ACC112 (cell line): ENCODE results near the gene FAM180A.
"Not testable (repeated sequence)": the region's sequence is repeated elsewhere in the genome, so short reads cannot be mapped to it uniquely, and the experiment has no call there.

Experiments
- H2AFZ ChIP-seq: fragments of 200-600 bp; sonication (generic); one replicate; pipeline ENCODE4 v1.6.0; 2017; ENCODE audit warnings: antibody characterized with exemption, low read length; ENCODE audit not compliant: unreplicated experiment
- H3K27ac ChIP-seq: fragments of 200-600 bp; sonication (generic); 2 replicates; pipeline ENCODE4 v1.5.1; 2014; ENCODE audit warnings: low read depth, mild to moderate bottlenecking, antibody characterized with exemption, low read length, moderate library complexity
- H3K27me3 ChIP-seq: fragments of 200-600 bp; sonication (generic); 2 replicates; pipeline ENCODE4 v1.6.1; 2014; ENCODE audit warnings: mild to moderate bottlenecking, antibody characterized with exemption, low read length, moderate library complexity, mixed read lengths; ENCODE audit not compliant: insufficient read depth
- H3K36me3 ChIP-seq: fragments of 200-600 bp; sonication (generic); 2 replicates; pipeline ENCODE4 v1.6.1; 2016; ENCODE audit warnings: mild to moderate bottlenecking, antibody characterized with exemption, low read length, moderate library complexity, mixed read lengths; ENCODE audit not compliant: insufficient read depth
- H3K4me1 ChIP-seq: fragments of 200-600 bp; sonication (generic); one replicate; pipeline ENCODE4 v1.6.1; 2016; ENCODE audit warnings: low read length, mixed read lengths; ENCODE audit not compliant: insufficient read depth, unreplicated experiment, control insufficient read depth
- H3K4me3 ChIP-seq: fragments of 200-600 bp; sonication (generic); 2 replicates; pipeline ENCODE4 v1.5.1; 2014; ENCODE audit warnings: mild to moderate bottlenecking, low read depth, low read length
- H3K79me2 ChIP-seq: fragments of 200-600 bp; sonication (generic); one replicate; pipeline ENCODE4 v1.6.0; 2016; ENCODE audit warnings: low read length; ENCODE audit not compliant: control insufficient read depth, unreplicated experiment, insufficient read depth

The FAM180A gene

GRCh38 chr7:135706038-135706742 is 42.4 kb downstream of the FAM180A start:
- Histone ChIP-seq H2AFZ (no peak overlapping the region), H3K27ac (no peak overlapping the region), H3K27me3 (no peaks in the 10 kb centered on the region), H3K36me3 (no peaks in the 10 kb centered on the region), H3K4me1 (peaks cover 11% of the 10 kb centered on the region), H3K4me3 (no peak overlapping the region), H3K79me2 (no peaks in the 10 kb centered on the region)

- no peaks in the 10 kb centered on the region for H3K79me2 ChIP-seq
- H3K4me3 ChIP-seq: no peak overlapping the region
- H3K36me3 ChIP-seq: no peaks in the 10 kb centered on the region
- H3K27ac ChIP-seq: no peak overlapping the region
- no peak overlapping the region for H2AFZ ChIP-seq
- H3K4me1 ChIP-seq: peaks cover 8% of the 10 kb centered on the region
- H3K27me3 ChIP-seq: no peaks in the 10 kb centered on the region
Measured at GRCh38 chr7:135704698-135705097, 43.9 kb downstream of the FAM180A start.

GRCh38 chr7:135704074-135704473 is 44.5 kb downstream of the FAM180A start:
- no peak overlapping the region for H3K4me3 ChIP-seq
- H2AFZ ChIP-seq: no peak overlapping the region

GRCh38 chr7:135697276-135698049 is 51.1 kb downstream of the FAM180A start:
- Histone ChIP-seq H3K27ac (no peak overlapping the region), H3K4me3 (no peak overlapping the region), H3K36me3 (no peaks in the 10 kb centered on the region), H2AFZ (no peak overlapping the region), H3K4me1 (no peaks in the 10 kb centered on the region), H3K27me3 (no peaks in the 10 kb centered on the region), H3K79me2 (no peaks in the 10 kb centered on the region)

More at GRCh38 chr7:135704074-135704473, 44.5 kb downstream of the FAM180A start:
- no peaks in the 10 kb centered on the region for H3K79me2 ChIP-seq
- no peaks in the 10 kb centered on the region for H3K36me3 ChIP-seq
- H3K27ac ChIP-seq: no peak overlapping the region
- no peaks in the 10 kb centered on the region for H3K27me3 ChIP-seq
- peaks cover 8% of the 10 kb centered on the region for H3K4me1 ChIP-seq

- H3K36me3 ChIP-seq: no peaks in the 10 kb centered on the region
- no peak overlapping the region for H3K4me3 ChIP-seq
- no peak overlapping the region for H3K27ac ChIP-seq
- H3K79me2 ChIP-seq: no peaks in the 10 kb centered on the region
- H3K4me1 ChIP-seq: no peaks in the 10 kb centered on the region
- no peak overlapping the region for H2AFZ ChIP-seq
- no peaks in the 10 kb centered on the region for H3K27me3 ChIP-seq
Measured at GRCh38 chr7:135693558-135693957, 55.1 kb downstream of the FAM180A start.

- not testable (repeated sequence) for H3K27me3 ChIP-seq, H3K79me2 ChIP-seq, H3K4me3 ChIP-seq, H3K27ac ChIP-seq, H3K36me3 ChIP-seq, H3K4me1 ChIP-seq, H2AFZ ChIP-seq
Measured at GRCh38 chr7:135692606-135693005, 56.0 kb downstream of the FAM180A start.

GRCh38 chr7:135692055-135692454 is 56.6 kb downstream of the FAM180A start:
- no peaks in the 10 kb centered on the region for H3K4me1 ChIP-seq
- H3K4me3 ChIP-seq: no peak overlapping the region
- H3K27me3 ChIP-seq: no peaks in the 10 kb centered on the region
- no peak overlapping the region for H2AFZ ChIP-seq
- H3K36me3 ChIP-seq: no peaks in the 10 kb centered on the region
- H3K27ac ChIP-seq: no peak overlapping the region
- H3K79me2 ChIP-seq: no peaks in the 10 kb centered on the region

GRCh38 chr7:135690566-135690965 is 58.0 kb downstream of the FAM180A start:
- H3K27me3 ChIP-seq: no peaks in the 10 kb centered on the region
- H3K36me3 ChIP-seq: no peaks in the 10 kb centered on the region
- peaks cover under 1% of the 10 kb centered on the region for H3K4me1 ChIP-seq
- H3K27ac ChIP-seq: no peak overlapping the region
- no peak overlapping the region for H3K4me3 ChIP-seq
- H2AFZ ChIP-seq: no peak overlapping the region
- H3K79me2 ChIP-seq: no peaks in the 10 kb centered on the region

GRCh38 chr7:135687466-135687865 is 61.1 kb downstream of the FAM180A start:
- no peaks in the 10 kb centered on the region for H3K36me3 ChIP-seq
- H3K4me3 ChIP-seq: no peak overlapping the region
- no peak overlapping the region for H3K27ac ChIP-seq
- H2AFZ ChIP-seq: no peak overlapping the region
- H3K4me1 ChIP-seq: peaks cover 24% of the 10 kb centered on the region
- H3K79me2 ChIP-seq: no peaks in the 10 kb centered on the region
- no peaks in the 10 kb centered on the region for H3K27me3 ChIP-seq

- no peaks in the 10 kb centered on the region for H3K79me2 ChIP-seq
- no peak overlapping the region for H2AFZ ChIP-seq
- no peaks in the 10 kb centered on the region for H3K36me3 ChIP-seq
- peaks cover 24% of the 10 kb centered on the region for H3K4me1 ChIP-seq
- no peak overlapping the region for H3K4me3 ChIP-seq
- H3K27ac ChIP-seq: no peak overlapping the region
- H3K27me3 ChIP-seq: no peaks in the 10 kb centered on the region
Measured at GRCh38 chr7:135685306-135686084, 63.1 kb downstream of the FAM180A start.
